ENCODE measurements around the gene ITPR1.

The ITPR1 gene

GRCh38 chr3:4533489-4534443, 40.6 kb downstream of the ITPR1 start:
- peak; percentile 34 to 88 for DNase-seq (ENCODE audit: low read depth in 1 of 2, low spot score in 1 of 2)
- TF ChIP-seq GABPA (IDR thresholded peaks at IDR 0.05; ENCODE audit: low read depth) (peak; percentile 10; the same call in 1 of the 2 replicates), CTCF (IDR thresholded peaks at IDR 0.05; ENCODE audit: insufficient read depth, low read length) (no peak), SPI1 (IDR thresholded peaks at IDR 0.05; ENCODE audit: borderline replicate concordance, low read depth) (peak; percentile 91), POLR2AphosphoS5 (IDR thresholded peaks at IDR 0.05; ENCODE audit: low read depth) (peak; percentile 88), REST (IDR thresholded peaks at IDR 0.05; ENCODE audit: insufficient replicate concordance, low read depth) (no peak)
- H3K4me3 ChIP-seq (replicated peaks; ENCODE audit: insufficient read depth, low read length), result no peak overlapping the region
- H3K27me3 ChIP-seq (ENCODE audit: insufficient read depth, poor library complexity, severe bottlenecking), result no peaks in the 10 kb centered on the region
- H3K27ac ChIP-seq (replicated peaks), result peak overlapping the region; percentile 63

GRCh38 chr3:4534906-4535305, 41.8 kb downstream of the ITPR1 start:
- no peak for TF ChIP-seq GABPA (IDR thresholded peaks at IDR 0.05; ENCODE audit: low read depth)
- TF ChIP-seq POLR2AphosphoS5 (IDR thresholded peaks at IDR 0.05; ENCODE audit: low read depth), result no peak
- no peak for TF ChIP-seq CTCF (IDR thresholded peaks at IDR 0.05; ENCODE audit: insufficient read depth, low read length)
- no peak for TF ChIP-seq SPI1 (IDR thresholded peaks at IDR 0.05; ENCODE audit: borderline replicate concordance, low read depth)
- no peak for TF ChIP-seq REST (IDR thresholded peaks at IDR 0.05; ENCODE audit: insufficient replicate concordance, low read depth)
- Histone ChIP-seq H3K27ac (replicated peaks) (no peak overlapping the region; the same call in 1 of the 2 replicates), H3K27me3 (ENCODE audit: insufficient read depth, poor library complexity, severe bottlenecking) (no peaks in the 10 kb centered on the region), H3K4me3 (replicated peaks; ENCODE audit: insufficient read depth, low read length) (no peak overlapping the region)
- no peak for DNase-seq (ENCODE audit: low read depth in 1 of 2, low spot score in 1 of 2)

- Histone ChIP-seq H3K27me3 (ENCODE audit: insufficient read depth, poor library complexity, severe bottlenecking) (no peaks in the 10 kb centered on the region), H3K27ac (replicated peaks) (no peak overlapping the region), H3K4me3 (replicated peaks; ENCODE audit: insufficient read depth, low read length) (no peak overlapping the region)
- TF ChIP-seq REST (IDR thresholded peaks at IDR 0.05; ENCODE audit: insufficient replicate concordance, low read depth) (no peak), CTCF (IDR thresholded peaks at IDR 0.05; ENCODE audit: insufficient read depth, low read length) (no peak), SPI1 (IDR thresholded peaks at IDR 0.05; ENCODE audit: borderline replicate concordance, low read depth) (no peak), POLR2AphosphoS5 (IDR thresholded peaks at IDR 0.05; ENCODE audit: low read depth) (no peak), GABPA (IDR thresholded peaks at IDR 0.05; ENCODE audit: low read depth) (no peak)
- no peak for DNase-seq (ENCODE audit: low read depth in 1 of 2, low spot score in 1 of 2)
Observed at GRCh38 chr3:4536260-4536659, 43.1 kb downstream of the ITPR1 start.

All from HL-60 (cell line).